Activated CD8-positive, alpha-beta memory T cell treated with anti-CD3 and anti-CD28 coated beads, Interleukin-2, amount 10 ng/mL, durations not matched to agents 7 days and 5 days (primary cell): ENCODE results near the gene ANAPC2. TPM values are rescaled to one million over a fixed set of nuclear protein-coding genes. Genes with fewer than 3 reads are reported as not detected.

Experiments used
- ATAC-seq: fragments of 150-1000 bp; cut with Tn5 transposase; one replicate; pipeline ENCODE4 v1.10.0; 2021; ENCODE audit warnings: moderate library complexity
- CTCF ChIA-PET: fragments of 350-600 bp; sonication (Branson Sonifier 250); formaldehyde crosslinking; loops from one replicate; lab custom pipeline; 2021; ENCODE audit warnings: antibody characterized with exemption; lab: Charles Lee
- DNase-seq: peaks from one replicate; pipeline ENCODE4 v3.0.0-alpha.2; 2020
- H3K27ac Mint-ChIP-seq: one replicate; pipeline ENCODE4 v1.8.0; 2021; ENCODE audit warnings: mild to moderate bottlenecking, mixed read lengths
- H3K27me3 Mint-ChIP-seq: one replicate; pipeline ENCODE4 v1.8.0; 2021; ENCODE audit warnings: mixed read lengths
- H3K36me3 Mint-ChIP-seq: one replicate; pipeline ENCODE4 v1.8.0; 2021; ENCODE audit warnings: mild to moderate bottlenecking, mixed read lengths
- H3K4me1 Mint-ChIP-seq: one replicate; pipeline ENCODE4 v1.8.0; 2021; ENCODE audit warnings: mixed read lengths
- H3K4me3 Mint-ChIP-seq: one replicate; pipeline ENCODE4 v1.8.0; 2021; ENCODE audit warnings: mild to moderate bottlenecking, moderate library complexity, mixed read lengths
- H3K9me3 Mint-ChIP-seq: one replicate; pipeline ENCODE4 v1.8.0; 2022; ENCODE audit warnings: low read depth, mixed read lengths
- microRNA-seq: library from miRNA; unstranded; fragments of <30 nt; microRNA quantifications from one replicate; pipeline ENCODE4 v1.2.0, GENCODE V29; 2022
- total RNA-seq, 2 experiments: library from RNA; stranded (reverse); gene quantifications; one replicate each; pipeline ENCODE4 v1.2.3, GENCODE V29; 2021

ANAPC2 gene
- total RNA-seq, 2 experiments from 2014 or later, result 59.8 to 69.7 TPM

DNA sequence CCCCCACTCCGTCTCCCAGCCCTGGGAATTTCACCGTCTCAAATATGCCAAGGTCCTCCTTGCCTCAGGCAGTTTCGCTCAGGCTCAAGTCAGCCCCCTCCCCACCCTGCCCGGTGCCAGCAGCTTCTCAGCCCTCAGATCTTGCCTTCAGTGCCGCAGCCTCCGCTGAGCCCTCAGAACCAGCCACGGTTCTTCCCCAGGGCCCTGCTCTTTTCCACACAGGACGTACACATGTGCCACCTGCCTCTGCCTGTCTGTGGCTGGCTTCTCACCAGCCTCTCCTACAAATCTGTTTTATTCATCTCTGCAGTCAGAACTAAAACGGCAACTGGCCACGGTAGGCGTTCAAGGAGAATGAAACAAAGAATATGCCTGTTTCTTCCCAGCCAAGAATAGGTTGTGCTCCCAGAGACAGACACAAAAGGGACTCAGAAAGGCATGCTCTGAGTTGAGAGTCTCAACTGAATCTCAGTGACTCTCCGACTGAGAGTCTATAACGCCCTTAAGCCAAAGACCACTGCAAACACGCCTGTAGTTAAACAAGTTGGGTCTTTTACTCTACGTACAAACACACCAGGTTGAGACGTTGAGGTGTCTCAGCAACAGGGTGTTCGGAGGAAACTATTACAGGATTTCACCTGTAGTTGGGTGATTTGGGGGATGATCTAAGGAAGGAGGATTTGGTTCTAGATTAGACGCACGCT is 60.0 kb downstream of the ANAPC2 start:
- peaks cover 4% of the 10 kb centered on the region for H3K27me3 Mint-ChIP-seq
- CTCF ChIA-PET, result interaction anchor here (0.7 to 6.6 kb wide), 19 partner anchors 10 to 174 kb away, joined by 3 to 32 read pairs (median 8); partner anchors contain the start of genes ANAPC2, CYSRT1, DPP7 and GRIN1
- peaks cover 5% of the 10 kb centered on the region for H3K36me3 Mint-ChIP-seq
- H3K4me3 Mint-ChIP-seq, result peak overlapping the region; percentile 83
- H3K9me3 Mint-ChIP-seq, result no peaks in the 10 kb centered on the region
- H3K4me1 Mint-ChIP-seq, result peaks cover 28% of the 10 kb centered on the region
- DNase-seq (peak; percentile 59), ATAC-seq (peak; percentile 2)
- peak overlapping the region; percentile 92 for H3K27ac Mint-ChIP-seq

DNA sequence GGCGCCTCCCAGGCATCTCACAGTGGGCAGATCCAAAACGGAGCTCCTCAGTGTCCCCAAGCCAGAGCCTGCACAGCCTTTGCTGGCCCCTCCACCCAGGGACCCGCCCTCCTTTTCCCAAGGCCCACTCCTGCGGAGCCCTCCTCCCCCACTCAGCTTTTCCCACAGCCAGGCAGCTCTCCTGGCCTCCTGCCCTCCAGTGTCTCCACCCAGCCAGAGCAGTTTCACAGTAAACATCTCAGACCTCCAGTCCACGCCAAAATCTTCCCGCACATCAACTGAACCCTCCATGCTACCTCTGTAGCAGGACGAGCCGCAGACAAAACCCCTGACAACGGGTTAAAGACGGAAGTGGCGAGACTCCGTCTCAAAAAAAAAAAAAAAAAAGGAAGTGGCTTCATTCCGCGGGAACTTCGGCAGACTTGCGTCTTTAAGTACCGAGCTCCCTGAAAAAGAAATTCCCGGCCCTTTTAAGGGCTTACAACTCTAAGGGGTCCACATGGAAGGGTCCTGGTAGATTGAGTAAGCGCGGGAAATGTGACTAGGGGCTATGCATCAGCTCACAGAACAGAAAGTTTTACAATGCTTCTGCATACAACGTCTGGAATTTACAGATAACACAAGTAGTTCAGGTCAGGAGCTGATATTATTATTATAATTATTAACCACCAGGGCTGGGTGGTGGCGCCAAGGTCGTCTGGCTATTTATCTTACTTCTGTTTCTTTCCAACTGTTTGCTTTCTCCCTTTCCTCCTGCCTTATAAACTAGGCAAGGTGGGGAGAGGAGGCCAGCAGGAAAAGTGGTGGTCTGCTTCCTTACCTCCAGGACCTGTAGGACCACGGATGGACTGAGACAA is 60.8 kb downstream of the ANAPC2 start:
- H3K36me3 Mint-ChIP-seq, result peaks cover 5% of the 10 kb centered on the region
- DNase-seq (peak; percentile 69), ATAC-seq (no peak)
- H3K4me1 Mint-ChIP-seq, result peaks cover 30% of the 10 kb centered on the region
- H3K4me3 Mint-ChIP-seq, result peak overlapping the region; percentile 83
- CTCF ChIA-PET, result interaction anchor here (0.7 to 6.6 kb wide), 16 partner anchors 9 to 174 kb away, joined by 3 to 32 read pairs (median 4); partner anchors contain the start of genes ANAPC2, DPP7, MAN1B1 and NRARP
- no peaks in the 10 kb centered on the region for H3K9me3 Mint-ChIP-seq
- H3K27ac Mint-ChIP-seq, result peak overlapping the region; percentile 92
- no peaks in the 10 kb centered on the region for H3K27me3 Mint-ChIP-seq

DNA sequence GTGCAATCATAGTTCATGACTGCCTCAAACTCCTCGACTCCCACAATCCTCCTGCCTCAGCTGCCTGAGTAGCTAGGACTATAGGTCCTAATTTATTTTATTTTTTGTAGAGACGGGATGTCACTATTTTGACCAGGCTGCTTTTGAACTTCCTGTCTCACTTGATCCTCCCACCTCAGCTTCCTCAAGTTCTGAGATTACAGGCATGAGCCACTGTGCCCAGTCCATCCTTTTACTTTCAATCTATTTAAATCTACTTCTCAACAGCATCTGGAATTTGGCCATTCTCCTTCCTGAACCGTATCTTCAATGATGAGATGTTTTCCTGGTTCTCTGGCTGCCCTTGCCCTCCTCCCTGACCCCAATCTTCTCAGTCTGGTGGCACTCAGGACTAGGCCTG is 61.6 kb downstream of the ANAPC2 start:
- CTCF ChIA-PET, result interaction anchor here (0.7 to 6.6 kb wide), 14 partner anchors 8 to 175 kb away, joined by 3 to 32 read pairs (median 4); partner anchors contain the start of genes ANAPC2, DPP7, MAN1B1 and NRARP
- Mint-ChIP-seq H3K27ac (peak overlapping the region; percentile 92), H3K36me3 (peaks cover 5% of the 10 kb centered on the region), H3K4me3 (peak overlapping the region; percentile 83), H3K9me3 (no peaks in the 10 kb centered on the region), H3K4me1 (peaks cover 30% of the 10 kb centered on the region), H3K27me3 (no peaks in the 10 kb centered on the region)
- ATAC-seq (no peak), DNase-seq (no peak)

Small RNA genes within 50 kb of the gene (microRNA-seq; reads per million reads assigned to microRNA genes)
- gene MIR3621, result not detected

Other genes with a start within 250 kb of the ANAPC2 start
- gene FBXW5, start 243.8 kb downstream of the ANAPC2 start, total RNA-seq, result 100 to 1,000 TPM; 106 to 107 TPM
- 1 to 10 TPM in 1 of 2 experiments, not detected in 1; 1.7 TPM for gene C8G, start 243.3 kb downstream of the ANAPC2 start, total RNA-seq
- gene LCN12, start 236.3 kb downstream of the ANAPC2 start, total RNA-seq, result 1 to 10 TPM in 1 of 2 experiments, under 1 TPM in 1; 0.68 to 1.2 TPM
- 1 to 10 TPM; 1.2 to 3.2 TPM for gene PTGDS, start 211.1 kb downstream of the ANAPC2 start, total RNA-seq
- gene LCNL1, start 205.6 kb downstream of the ANAPC2 start, total RNA-seq, result under 1 TPM in 1 of 2 experiments, not detected in 1; 0.09 TPM
- gene PAXX, start 196.1 kb downstream of the ANAPC2 start, total RNA-seq, result 10 to 100 TPM; 68.6 to 94.8 TPM
- gene CLIC3, start 192.0 kb downstream of the ANAPC2 start, total RNA-seq, result 1 to 10 TPM; 3.8 to 7.8 TPM
- gene ABCA2, start 160.3 kb downstream of the ANAPC2 start, total RNA-seq, result 10 to 100 TPM; 30.0 to 73.6 TPM
- 1 to 10 TPM in 1 of 2 experiments, under 1 TPM in 1; 0.68 to 2.8 TPM for gene FUT7, start 156.5 kb downstream of the ANAPC2 start, total RNA-seq
- gene NPDC1, start 142.4 kb downstream of the ANAPC2 start, total RNA-seq, result 10 to 100 TPM; 30.4 to 55.6 TPM
- not detected for gene ENTPD2, start 134.5 kb downstream of the ANAPC2 start, total RNA-seq
- gene SAPCD2, start 118.0 kb downstream of the ANAPC2 start, total RNA-seq, result 10 to 100 TPM; 31.9 to 40.1 TPM
- 10 to 100 TPM; 32.6 to 35.3 TPM for gene UAP1L1, start 111.0 kb downstream of the ANAPC2 start, total RNA-seq
- gene MAN1B1, start 101.6 kb downstream of the ANAPC2 start, total RNA-seq, result 10 to 100 TPM; 43.8 to 60.6 TPM
- gene DPP7, start 73.8 kb downstream of the ANAPC2 start, total RNA-seq, result 100 to 1,000 TPM; 271 to 321 TPM
- not detected for gene GRIN1, start 49.4 kb downstream of the ANAPC2 start, total RNA-seq
- gene LRRC26, start 18.5 kb downstream of the ANAPC2 start, total RNA-seq, result under 1 TPM in 1 of 2 experiments, not detected in 1; 0.30 TPM
- gene TMEM210, start 16.5 kb downstream of the ANAPC2 start, total RNA-seq, result not detected
- gene SSNA1, start 116 bp upstream of the ANAPC2 start, total RNA-seq, result 10 to 100 TPM; 80.2 to 91.3 TPM
- 10 to 100 TPM; 11.1 to 13.3 TPM for gene TPRN, start 12.2 kb upstream of the ANAPC2 start, total RNA-seq
- 10 to 100 TPM; 32.2 to 36.9 TPM for gene TMEM203, start 17.1 kb upstream of the ANAPC2 start, total RNA-seq
- gene NDOR1, start 17.1 kb upstream of the ANAPC2 start, total RNA-seq, result 10 to 100 TPM; 50.1 to 50.6 TPM
- gene RNF208, start 33.7 kb upstream of the ANAPC2 start, total RNA-seq, result 1 to 10 TPM; 2.9 to 3.0 TPM
- under 1 TPM; 0.53 to 0.89 TPM for gene CYSRT1, start 36.6 kb upstream of the ANAPC2 start, total RNA-seq
- gene RNF224, start 38.9 kb upstream of the ANAPC2 start, total RNA-seq, result not detected
- not detected for gene SLC34A3, start 42.3 kb upstream of the ANAPC2 start, total RNA-seq
- 100 to 1,000 TPM; 353 to 375 TPM for gene TUBB4B, start 52.7 kb upstream of the ANAPC2 start, total RNA-seq
- not detected for gene STPG3, start 62.7 kb upstream of the ANAPC2 start, total RNA-seq
- gene NELFB, start 66.8 kb upstream of the ANAPC2 start, total RNA-seq, result 10 to 100 TPM; 70.8 to 75.3 TPM
- gene TOR4A, start 89.2 kb upstream of the ANAPC2 start, total RNA-seq, result 10 to 100 TPM; 10.9 to 13.3 TPM
- 1 to 10 TPM; 1.6 to 4.5 TPM for gene NRARP, start 113.7 kb upstream of the ANAPC2 start, total RNA-seq
- gene EXD3, start 234.6 kb upstream of the ANAPC2 start, total RNA-seq, result 10 to 100 TPM in 1 of 2 experiments, 1 to 10 TPM in 1; 9.2 to 19.8 TPM
- gene NOXA1, start 234.8 kb upstream of the ANAPC2 start, total RNA-seq, result under 1 TPM; 0.30 to 0.53 TPM